Activated B cell treated with CpG ODN at 0.5 μM for 24 hours (primary cell): ENCODE results near the gene SLC2A10. TPM values are rescaled to one million over a fixed set of nuclear protein-coding genes. Genes with fewer than 3 reads are reported as not detected.

ENCODE experiments used
- ATAC-seq: fragments of 200-7000 bp; cut with Tn5 transposase; one replicate; pipeline ENCODE4 v1.10.0; 2021; ENCODE audit warnings: low read depth, mild to moderate bottlenecking, moderate library complexity
- CTCF ChIA-PET: fragments of 350-600 bp; sonication (Branson Sonifier 250); formaldehyde crosslinking; loops from one replicate; lab custom pipeline; 2021; ENCODE audit warnings: antibody characterized with exemption; lab: Charles Lee
- POLR2A ChIA-PET: fragments of 350-600 bp; sonication (Branson Sonifier 250); formaldehyde crosslinking; loops from one replicate; lab custom pipeline; 2021; ENCODE audit warnings: antibody characterized with exemption; lab: Charles Lee
- DNase-seq: peaks from one replicate; pipeline ENCODE4 v3.0.0; 2022
- H3K27ac Mint-ChIP-seq: one replicate; pipeline ENCODE4 v1.8.0; 2020; ENCODE audit warnings: mixed read lengths
- H3K27me3 Mint-ChIP-seq: one replicate; pipeline ENCODE4 v1.8.0; 2021; ENCODE audit warnings: mixed read lengths
- H3K36me3 Mint-ChIP-seq: one replicate; pipeline ENCODE4 v1.8.0; 2021; ENCODE audit warnings: low read depth, mixed read lengths
- H3K4me1 Mint-ChIP-seq: one replicate; pipeline ENCODE4 v1.8.0; 2021; ENCODE audit warnings: mixed read lengths
- H3K4me3 Mint-ChIP-seq: one replicate; pipeline ENCODE4 v1.8.0; 2020; ENCODE audit warnings: mild to moderate bottlenecking, mixed read lengths
- H3K9me3 Mint-ChIP-seq: one replicate; pipeline ENCODE4 v1.8.0; 2020; ENCODE audit warnings: mixed read lengths
- CTCF ChIP-seq: fragments of 200-600 bp; IDR thresholded peaks from one replicate; pipeline ENCODE4 v1.8.0; 2022; ENCODE audit warnings: antibody characterized with exemption, mild to moderate bottlenecking
- intact Hi-C: fragments of 100-400 bp; cut with micrococcal nuclease; formaldehyde crosslinking; loops from one replicate; pipeline ENCODE4 v1.15.1; 2024
- total RNA-seq: library from RNA; stranded (reverse); gene quantifications from 2 replicates; pipeline ENCODE4 v1.2.3, GENCODE V29; 2022

SLC2A10 gene
- total RNA-seq = not detected in 2 replicates

GRCh38 chr20:46709459-46710152, at the start of gene SLC2A10:
TSS of gene SLC2A10 (plus strand) at chr20:46709649. CDS start at chr20:46709737, 88 bp downstream.
- H3K36me3 Mint-ChIP-seq = no peaks in the 10 kb centered on the region
- H3K27ac Mint-ChIP-seq = no peak within 1 kb of the TSS
- CTCF ChIA-PET = no interaction called here
- POLR2A ChIA-PET = no interaction called here
- DNase-seq (no peak), ATAC-seq (no peak)
- H3K4me1 Mint-ChIP-seq = peaks cover 10% of the 10 kb centered on the region
- H3K4me3 Mint-ChIP-seq = peak within 1 kb of the TSS; percentile 70
- intact Hi-C loops = no loop called here
- TF ChIP-seq CTCF = no peak
- peaks cover 9% of the 10 kb centered on the region for H3K9me3 Mint-ChIP-seq
- peaks cover 62% of the 10 kb centered on the region for H3K27me3 Mint-ChIP-seq

- no peak overlapping the region for H3K4me3 Mint-ChIP-seq
- no peak for DNase-seq
- TF ChIP-seq CTCF = no peak
- no peak for ATAC-seq
- no peaks in the 10 kb centered on the region for H3K4me1 Mint-ChIP-seq
- H3K36me3 Mint-ChIP-seq = no peaks in the 10 kb centered on the region
- H3K27ac Mint-ChIP-seq = no peak overlapping the region
- ChIA-PET CTCF (no interaction called here), POLR2A (no interaction called here)
- H3K9me3 Mint-ChIP-seq = no peaks in the 10 kb centered on the region
- intact Hi-C loops = no loop called here
- peaks cover 5% of the 10 kb centered on the region for H3K27me3 Mint-ChIP-seq
These were observed 49.0 kb upstream of the SLC2A10 start for GRCh38 chr20:46660487-46660886.

- DNase-seq (no peak), ATAC-seq (no peak)
- ChIA-PET POLR2A (no interaction called here), CTCF (no interaction called here)
- Mint-ChIP-seq H3K9me3 (no peaks in the 10 kb centered on the region), H3K36me3 (no peaks in the 10 kb centered on the region), H3K4me1 (no peaks in the 10 kb centered on the region), H3K27me3 (peaks cover 5% of the 10 kb centered on the region), H3K27ac (no peak overlapping the region), H3K4me3 (no peak overlapping the region)
- intact Hi-C loops = no loop called here
- no peak for TF ChIP-seq CTCF
These were observed 47.8 kb upstream of the SLC2A10 start for GRCh38 chr20:46661659-46662058.

- intact Hi-C loops = no loop called here
- TF ChIP-seq CTCF = no peak
- no peaks in the 10 kb centered on the region for H3K9me3 Mint-ChIP-seq
- peaks cover 3% of the 10 kb centered on the region for H3K27me3 Mint-ChIP-seq
- no peak overlapping the region for H3K27ac Mint-ChIP-seq
- H3K4me3 Mint-ChIP-seq = no peak overlapping the region
- DNase-seq = no peak
- no peaks in the 10 kb centered on the region for H3K4me1 Mint-ChIP-seq
- CTCF ChIA-PET = no interaction called here
- ATAC-seq = no peak
- no peaks in the 10 kb centered on the region for H3K36me3 Mint-ChIP-seq
- POLR2A ChIA-PET = no interaction called here
These were observed 45.9 kb upstream of the SLC2A10 start for GRCh38 chr20:46663531-46663930.

- TF ChIP-seq CTCF = no peak
- intact Hi-C loops = no loop called here
- Mint-ChIP-seq H3K4me1 (no peaks in the 10 kb centered on the region), H3K4me3 (no peak overlapping the region), H3K9me3 (peaks cover 1% of the 10 kb centered on the region), H3K27me3 (peaks cover 1% of the 10 kb centered on the region), H3K36me3 (no peaks in the 10 kb centered on the region), H3K27ac (no peak overlapping the region)
- DNase-seq (no peak), ATAC-seq (no peak)
- ChIA-PET CTCF (no interaction called here), POLR2A (no interaction called here)
These were observed 43.8 kb upstream of the SLC2A10 start for GRCh38 chr20:46665602-46666001.
